ENCODE results near the gene NR2F1.

NR2F1 gene

GRCh38 chr5:93589152-93589828 lies 6.3 kb downstream of the NR2F1 start:
- no peak overlapping the region for H3K27ac ChIP-seq
- DNase-seq (ENCODE audit: low read depth, low spot score): no peak

DNA sequence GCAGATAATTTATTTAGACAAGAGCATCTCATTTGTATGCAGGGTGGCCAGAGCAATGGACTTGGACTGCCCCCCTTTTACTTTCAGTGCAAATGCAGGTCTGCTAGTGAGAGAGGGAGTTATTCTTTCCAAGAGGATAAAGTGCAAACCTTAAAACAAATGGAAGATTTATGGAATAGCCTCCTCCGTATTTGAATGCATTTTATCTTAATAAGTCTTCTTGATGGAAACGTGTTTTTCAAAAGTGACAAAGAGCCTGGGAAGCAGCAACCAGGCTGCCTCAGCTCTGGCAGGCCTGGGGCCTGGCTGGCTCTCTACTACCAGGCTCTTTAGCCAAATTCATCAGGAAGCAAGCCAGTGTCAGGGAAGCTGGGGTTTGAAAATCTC lies 6.8 kb downstream of the NR2F1 start:
- no peak overlapping the region for H3K27ac ChIP-seq
- no peak for DNase-seq (ENCODE audit: low read depth, low spot score)

- H3K27ac ChIP-seq: no peak overlapping the region
- DNase-seq (ENCODE audit: low read depth, low spot score): no peak
These were observed 7.5 kb downstream of the NR2F1 start for GRCh38 chr5:93590493-93590892.

DNA sequence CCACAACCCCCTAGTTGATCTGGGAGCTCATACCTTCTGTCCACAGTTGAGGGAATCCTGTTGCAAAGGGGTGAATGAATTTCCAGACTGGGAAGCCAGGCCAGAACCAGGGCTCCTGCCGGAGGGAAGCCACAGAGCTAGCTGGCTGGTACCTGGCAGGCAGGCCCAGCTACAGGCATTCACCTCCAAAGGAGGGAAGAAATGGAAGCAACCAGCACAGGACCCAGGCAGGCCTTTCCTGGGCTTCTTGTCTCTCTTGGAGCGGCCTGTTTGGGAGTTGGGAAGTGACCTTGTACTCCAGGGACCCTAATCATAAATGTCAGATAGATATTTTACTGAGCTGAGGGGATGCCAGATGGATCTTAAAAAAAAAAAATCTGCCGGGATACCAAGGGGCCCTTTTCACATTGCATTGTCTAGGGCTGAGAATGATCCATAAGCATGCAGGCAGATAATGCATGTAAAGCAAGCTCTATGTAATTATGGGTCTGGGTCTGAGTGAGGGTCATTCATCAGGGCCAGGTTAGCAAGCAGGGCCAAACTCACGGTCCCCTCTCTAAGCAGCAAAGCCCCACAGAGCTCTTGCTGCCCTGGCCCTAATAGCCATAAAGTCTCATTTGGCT lies 8.4 kb downstream of the NR2F1 start:
- no peak for DNase-seq (ENCODE audit: low read depth, low spot score)
- no peak overlapping the region for H3K27ac ChIP-seq

GRCh38 chr5:93592883-93593282 lies 9.9 kb downstream of the NR2F1 start:
- DNase-seq (ENCODE audit: low read depth, low spot score): no peak
- no peak overlapping the region for H3K27ac ChIP-seq

GRCh38 chr5:93593476-93594131 lies 10.6 kb downstream of the NR2F1 start:
- H3K27ac ChIP-seq: no peak overlapping the region
- DNase-seq (ENCODE audit: low read depth, low spot score): no peak

DNA sequence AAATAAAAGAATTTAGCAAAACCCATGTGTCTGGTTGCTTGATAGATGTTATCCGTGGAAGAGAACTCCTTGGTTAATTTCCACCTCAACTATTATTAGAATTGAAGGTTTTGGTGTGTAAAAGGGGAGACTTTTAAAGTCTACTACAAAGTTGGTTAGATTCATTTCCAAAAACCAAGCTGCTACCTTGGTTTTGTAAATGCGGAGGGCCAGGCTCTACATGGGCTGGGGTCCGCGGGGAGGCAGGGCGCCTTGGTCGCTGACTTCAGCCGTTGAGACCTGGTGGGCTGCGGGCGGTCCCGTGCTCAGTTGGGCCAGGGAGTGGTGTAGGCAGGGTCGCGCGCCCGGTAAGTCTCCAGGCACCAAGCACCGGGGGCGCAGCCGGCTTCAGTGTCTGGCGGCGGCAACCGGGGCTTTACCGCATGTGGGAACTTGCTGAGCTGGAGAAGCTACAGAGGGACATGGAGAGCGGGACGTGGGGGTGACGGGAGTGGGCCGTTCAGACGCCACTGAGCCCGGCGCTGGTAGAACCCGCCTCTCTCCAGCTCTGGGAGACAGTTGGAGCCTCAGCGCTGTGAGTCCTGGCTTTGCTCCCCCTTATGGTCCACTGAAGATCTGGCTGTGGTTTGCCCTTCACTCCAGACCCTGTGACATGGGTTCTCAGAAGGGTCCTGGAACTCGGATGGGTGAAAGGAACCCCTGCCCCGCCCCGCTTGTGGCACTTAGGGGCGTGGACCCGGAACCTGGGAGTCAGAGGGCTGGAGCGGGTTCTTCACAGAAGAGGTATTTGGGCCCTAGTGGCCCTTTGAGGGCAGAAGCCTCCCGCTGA lies 11.8 kb downstream of the NR2F1 start:
- DNase-seq (ENCODE audit: low read depth, low spot score): no peak
- H3K27ac ChIP-seq: no peak overlapping the region

GRCh38 chr5:93595420-93596147 lies 12.6 kb downstream of the NR2F1 start:
- no peak for DNase-seq (ENCODE audit: low read depth, low spot score)
- no peak overlapping the region for H3K27ac ChIP-seq

DNA sequence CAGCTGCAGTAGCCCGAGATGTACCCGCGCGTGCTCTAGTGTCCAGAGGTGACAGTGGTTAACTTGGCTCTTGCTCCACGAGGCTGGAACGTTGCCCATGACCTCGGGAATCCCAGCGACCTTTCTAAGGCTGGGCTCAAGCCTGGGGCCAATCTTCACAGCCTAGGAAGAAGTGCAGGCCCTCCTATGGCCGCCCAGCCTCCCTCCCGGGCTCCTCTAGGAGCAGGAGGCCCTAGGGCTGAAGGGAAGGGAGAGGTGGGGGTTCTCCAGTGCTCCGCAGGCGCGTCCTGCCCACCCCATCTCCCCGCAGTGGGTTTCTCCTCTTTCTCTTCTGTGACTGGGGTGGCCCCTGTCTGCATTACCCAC lies 13.3 kb downstream of the NR2F1 start:
- H3K27ac ChIP-seq: no peak overlapping the region
- no peak for DNase-seq (ENCODE audit: low read depth, low spot score)

- H3K27ac ChIP-seq: no peak overlapping the region
- no peak for DNase-seq (ENCODE audit: low read depth, low spot score)
These were observed 13.9 kb downstream of the NR2F1 start for GRCh38 chr5:93596676-93597490.

DNA sequence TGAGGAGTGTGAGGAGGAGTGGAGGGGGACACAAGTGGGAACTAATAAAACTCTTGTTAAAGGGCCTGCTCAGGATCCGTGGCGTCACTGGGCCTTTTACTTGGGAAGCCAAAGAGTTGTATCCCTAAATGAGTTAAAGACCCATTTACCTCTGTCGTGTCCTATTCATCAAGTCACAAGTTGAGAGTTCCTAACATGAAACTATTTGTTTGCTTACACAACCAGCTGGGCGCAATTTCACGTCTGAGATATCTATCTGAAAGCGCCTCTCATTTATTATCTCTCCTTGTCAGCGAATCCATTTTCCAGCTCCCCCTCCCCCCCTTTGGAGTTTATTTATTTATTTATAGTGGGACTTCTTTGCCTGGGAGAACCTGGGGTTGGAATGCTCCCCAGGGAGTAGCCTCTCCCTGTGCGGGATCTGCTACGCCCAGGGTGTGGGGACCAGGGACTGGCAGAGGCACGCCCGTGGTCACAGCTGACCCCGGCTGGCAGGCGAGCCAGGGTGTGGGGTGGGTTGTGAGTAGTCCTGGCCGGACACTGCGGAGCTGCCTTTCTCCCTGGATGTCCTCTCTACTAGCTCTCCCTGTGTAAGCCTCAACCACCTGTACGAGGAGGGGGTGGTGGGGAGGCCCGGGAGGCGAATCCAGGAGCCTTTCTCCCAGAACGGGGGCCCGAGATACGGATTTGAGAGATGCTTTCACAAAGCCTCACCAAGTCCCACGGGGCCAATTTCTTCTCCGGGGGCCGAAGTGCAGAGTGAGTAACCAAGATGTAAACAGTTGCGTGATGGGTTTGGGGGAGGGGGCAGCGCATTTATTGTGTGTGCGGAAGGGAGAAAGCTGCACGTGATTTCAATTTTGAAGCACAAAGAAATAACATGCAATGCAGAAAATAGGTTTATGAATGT lies 15.3 kb downstream of the NR2F1 start:
- H3K27ac ChIP-seq: no peak overlapping the region
- DNase-seq (ENCODE audit: low read depth, low spot score): no peak

DNA sequence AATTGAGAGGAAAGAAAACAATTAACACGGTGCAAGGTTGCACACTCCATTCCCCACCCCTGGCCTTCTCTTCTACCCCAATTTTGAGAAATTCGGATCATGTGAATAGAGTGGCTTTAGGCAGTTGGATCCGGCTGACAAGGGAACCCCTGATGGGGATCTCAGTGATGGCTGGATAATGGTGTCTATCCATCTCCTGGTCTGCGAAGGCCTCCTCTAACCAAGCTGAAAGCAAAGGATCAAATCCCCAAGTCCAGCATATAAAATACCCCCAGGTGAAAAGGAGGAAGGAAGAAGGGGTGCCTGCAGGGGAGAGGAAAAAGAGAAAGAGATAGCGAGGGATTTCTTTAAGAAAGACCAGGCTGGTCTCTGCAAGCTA lies 16.0 kb downstream of the NR2F1 start:
- no peak for DNase-seq (ENCODE audit: low read depth, low spot score)

DNA sequence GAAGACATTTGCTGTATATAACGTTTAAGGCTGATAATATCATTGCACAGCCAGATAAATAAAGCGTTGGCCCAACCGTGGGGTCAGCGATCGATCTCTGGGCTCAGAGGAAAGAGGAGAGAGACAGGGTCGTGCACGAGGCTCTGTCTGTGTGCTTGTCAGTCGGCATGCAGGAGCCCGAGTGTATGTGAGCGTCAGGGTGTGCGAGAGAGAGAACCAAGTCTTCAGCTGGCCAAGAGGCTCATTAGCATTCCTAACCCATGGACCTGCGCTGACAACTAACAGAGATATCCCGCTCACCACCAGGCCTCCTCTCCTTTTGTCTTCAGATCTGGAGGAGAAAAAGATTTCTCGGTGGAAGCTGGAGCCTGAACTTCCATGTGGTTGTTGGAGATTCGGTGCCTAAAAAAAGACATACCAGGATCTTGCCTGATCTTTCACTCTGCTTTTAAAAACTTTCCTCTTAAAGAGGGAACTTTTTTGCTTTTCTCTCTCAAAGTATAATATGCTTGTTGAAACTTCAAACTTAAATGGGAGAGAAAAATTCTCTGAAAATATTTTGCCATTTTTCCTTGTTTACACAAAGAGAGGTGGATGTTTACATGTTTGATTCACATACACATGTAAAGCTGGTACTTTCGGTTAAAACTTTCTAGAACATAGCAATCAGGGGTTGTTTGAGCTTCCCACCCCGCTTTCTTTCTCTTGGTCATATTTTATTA lies 16.5 kb downstream of the NR2F1 start:
- H3K27ac ChIP-seq: no peak overlapping the region
- DNase-seq (ENCODE audit: low read depth, low spot score): no peak

More for the DNA sequence above, 16.0 kb downstream of the NR2F1 start:
- H3K27ac ChIP-seq: no peak overlapping the region

- no peak for DNase-seq (ENCODE audit: low read depth, low spot score)
- no peak overlapping the region for H3K27ac ChIP-seq
These were observed 17.5 kb downstream of the NR2F1 start for GRCh38 chr5:93600409-93601070.

GRCh38 chr5:93601071-93601801 lies 18.2 kb downstream of the NR2F1 start:
- H3K27ac ChIP-seq: no peak overlapping the region
- DNase-seq (ENCODE audit: low read depth, low spot score): no peak

DNA sequence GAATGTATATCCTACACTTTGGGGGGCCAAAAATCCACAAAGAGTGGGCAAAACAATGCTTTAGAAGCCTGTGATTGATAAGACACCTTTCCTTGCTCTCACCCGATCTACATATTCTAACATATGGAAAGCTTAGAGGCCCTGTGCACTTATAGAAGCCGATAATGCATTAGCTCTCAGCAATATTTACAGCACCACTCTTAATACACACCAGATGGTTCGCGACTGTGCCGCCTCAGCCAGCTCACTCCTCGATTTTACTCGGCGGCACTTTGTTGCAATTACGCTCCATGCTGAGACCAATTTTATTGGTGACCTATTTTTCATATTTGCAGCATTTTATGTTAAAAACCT lies 18.8 kb downstream of the NR2F1 start:
- DNase-seq (ENCODE audit: low read depth, low spot score): no peak
- H3K27ac ChIP-seq: no peak overlapping the region
